ENCODE measurements around the gene CLRN2. TPM values are rescaled to one million over a fixed set of nuclear protein-coding genes. Genes with fewer than 3 reads are reported as not detected.

CLRN2 gene
- total RNA-seq, 1 experiment from 2014 or later = not detected

GRCh38 chr4:17477774-17478472 is 37.0 kb upstream of the CLRN2 start:
- no peak for TF ChIP-seq EZH2phosphoT487 (IDR thresholded peaks at IDR 0.05; ENCODE audit: borderline replicate concordance, low read length)
- no peak for TF ChIP-seq EZH2 (IDR thresholded peaks at IDR 0.05; ENCODE audit: low read length, unreplicated experiment)
- TF ChIP-seq CTCF (conservative IDR thresholded peaks at IDR 0.05; ENCODE audit: low read depth, low read length) = no peak

GRCh38 chr4:17480210-17480927 is 34.6 kb upstream of the CLRN2 start:
- no peak for ATAC-seq
- TF ChIP-seq EZH2phosphoT487 (IDR thresholded peaks at IDR 0.05; ENCODE audit: borderline replicate concordance, low read length) = no peak
- no peak for TF ChIP-seq CTCF (conservative IDR thresholded peaks at IDR 0.05; ENCODE audit: low read depth, low read length)
- no peak for TF ChIP-seq EZH2 (IDR thresholded peaks at IDR 0.05; ENCODE audit: low read length, unreplicated experiment)
- Histone ChIP-seq H3K4me2 (ENCODE audit: low read length) (no peak overlapping the region), H3K9me2 (replicated peaks; ENCODE audit: low read length) (no peaks in the 10 kb centered on the region), H3K36me3 (ENCODE audit: low read depth, low read length) (no peaks in the 10 kb centered on the region), H3K4me1 (ENCODE audit: insufficient read depth, low read length) (no peaks in the 10 kb centered on the region), H3K27ac (ENCODE audit: low read length) (no peak overlapping the region), H3K9me3 (ENCODE audit: low read length) (no peaks in the 10 kb centered on the region), H3K9ac (ENCODE audit: low read length) (no peak overlapping the region), H3F3A (ENCODE audit: low read length, unreplicated experiment) (no peaks in the 10 kb centered on the region), H3K4me3 (ENCODE audit: low read length) (no peak overlapping the region), H4K20me1 (ENCODE audit: low read length) (no peaks in the 10 kb centered on the region), H2AFZ (ENCODE audit: low read length) (no peak overlapping the region), H3K79me2 (ENCODE audit: low read length) (no peaks in the 10 kb centered on the region), H3K27me3 (ENCODE audit: low read length) (no peaks in the 10 kb centered on the region)
- no TSS peak for BruUV-seq (replicated peaks)
- CTCF ChIA-PET = no interaction called here
- intact Hi-C loops (cut with micrococcal nuclease) = no loop called here
- POLR2A ChIA-PET (ENCODE audit: unreplicated experiment) = no interaction called here
- DNase-seq = no peak

More at GRCh38 chr4:17477774-17478472, 37.0 kb upstream of the CLRN2 start:
- Histone ChIP-seq H4K20me1 (ENCODE audit: low read length) (no peaks in the 10 kb centered on the region), H3K36me3 (ENCODE audit: low read depth, low read length) (no peaks in the 10 kb centered on the region), H3K4me2 (ENCODE audit: low read length) (no peak overlapping the region), H3F3A (ENCODE audit: low read length, unreplicated experiment) (no peaks in the 10 kb centered on the region), H3K27me3 (ENCODE audit: low read length) (no peaks in the 10 kb centered on the region), H3K79me2 (ENCODE audit: low read length) (no peaks in the 10 kb centered on the region), H2AFZ (ENCODE audit: low read length) (no peak overlapping the region), H3K9ac (ENCODE audit: low read length) (no peak overlapping the region), H3K9me2 (replicated peaks; ENCODE audit: low read length) (no peaks in the 10 kb centered on the region), H3K27ac (ENCODE audit: low read length) (no peak overlapping the region), H3K4me1 (ENCODE audit: insufficient read depth, low read length) (no peaks in the 10 kb centered on the region), H3K4me3 (ENCODE audit: low read length) (no peak overlapping the region), H3K9me3 (ENCODE audit: low read length) (no peaks in the 10 kb centered on the region)
- ChIA-PET POLR2A (ENCODE audit: unreplicated experiment) (no interaction called here), CTCF (no interaction called here)
- no TSS peak for BruUV-seq (replicated peaks)
- intact Hi-C loops (cut with micrococcal nuclease) = no loop called here
- DNase-seq (no peak), ATAC-seq (no peak)

GRCh38 chr4:17480955-17481354 is 34.0 kb upstream of the CLRN2 start:
- Histone ChIP-seq H3K4me2 (ENCODE audit: low read length) (no peak overlapping the region), H3K27me3 (ENCODE audit: low read length) (no peaks in the 10 kb centered on the region), H3K4me3 (ENCODE audit: low read length) (no peak overlapping the region), H3K36me3 (ENCODE audit: low read depth, low read length) (no peaks in the 10 kb centered on the region), H2AFZ (ENCODE audit: low read length) (no peak overlapping the region), H3K79me2 (ENCODE audit: low read length) (no peaks in the 10 kb centered on the region), H3K27ac (ENCODE audit: low read length) (no peak overlapping the region), H3K9me2 (replicated peaks; ENCODE audit: low read length) (no peaks in the 10 kb centered on the region), H3K9me3 (ENCODE audit: low read length) (no peaks in the 10 kb centered on the region), H3F3A (ENCODE audit: low read length, unreplicated experiment) (no peaks in the 10 kb centered on the region), H3K4me1 (ENCODE audit: insufficient read depth, low read length) (no peaks in the 10 kb centered on the region), H4K20me1 (ENCODE audit: low read length) (no peaks in the 10 kb centered on the region), H3K9ac (ENCODE audit: low read length) (no peak overlapping the region)
- POLR2A ChIA-PET (ENCODE audit: unreplicated experiment) = no interaction called here
- TF ChIP-seq CTCF (conservative IDR thresholded peaks at IDR 0.05; ENCODE audit: low read depth, low read length) (no peak), EZH2 (IDR thresholded peaks at IDR 0.05; ENCODE audit: low read length, unreplicated experiment) (no peak), EZH2phosphoT487 (IDR thresholded peaks at IDR 0.05; ENCODE audit: borderline replicate concordance, low read length) (no peak)
- no peak for ATAC-seq
- CTCF ChIA-PET = no interaction called here
- intact Hi-C loops (cut with micrococcal nuclease) = no loop called here
- BruUV-seq (replicated peaks) = no TSS peak
- DNase-seq = no peak
